Measurements from ENCODE around the gene CASP1. TPM values are rescaled to one million over a fixed set of nuclear protein-coding genes. Genes with fewer than 3 reads are reported as not detected.

Gene CASP1
- total and polyA plus RNA-seq, 2 donors (not counting 3 experiments of a cell fraction or from before 2014, with no cell fraction given), result 1.8 to 12.4 TPM

DNA sequence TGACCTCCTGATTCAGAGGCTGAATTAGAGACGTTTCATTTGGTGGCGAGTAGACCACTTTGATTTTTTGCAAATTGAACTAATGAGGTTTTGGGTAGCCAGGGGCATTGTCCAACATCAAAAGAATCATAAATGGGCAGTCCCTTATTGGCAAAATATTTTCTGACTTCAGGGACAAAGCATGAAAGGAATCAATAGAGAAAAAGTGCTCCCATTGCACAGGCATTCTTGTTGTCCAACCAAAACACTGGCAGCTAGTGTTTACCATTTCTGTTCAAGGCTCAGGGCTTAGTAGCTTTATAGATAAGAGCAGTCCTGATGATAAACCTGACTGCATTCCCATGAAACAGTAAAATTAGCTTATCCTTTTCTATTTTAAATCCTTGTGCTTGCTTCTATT, 16.6 kb upstream of the CASP1 start:
- Histone ChIP-seq H3K4me3 (replicated peaks in 1 of 3; ENCODE audit: insufficient read depth in 1 of 3, low read depth in 1 of 3, low read length in 3 of 3) (no peak overlapping the region), H3K9me1 (replicated peaks; ENCODE audit: control insufficient read depth, extremely low read depth, insufficient read depth, low read length) (no peaks in the 10 kb centered on the region), H3K27me3 (ENCODE audit: control insufficient read depth in 2 of 2, insufficient read depth in 2 of 2, low read length in 2 of 2) (no peaks in the 10 kb centered on the region), H3K36me3 (ENCODE audit: control insufficient read depth in 2 of 2, extremely low read depth in 1 of 2, insufficient read depth in 2 of 2, low read length in 2 of 2) (no peaks in the 10 kb centered on the region), H3K79me2 (ENCODE audit: control insufficient read depth, insufficient read depth, low read length) (no peaks in the 10 kb centered on the region), H3K4me1 (ENCODE audit: control insufficient read depth, extremely low read depth, insufficient read depth, low read length) (peaks cover 12% of the 10 kb centered on the region), H4K20me1 (replicated peaks; ENCODE audit: control insufficient read depth, extremely low read depth, insufficient read depth, low read length) (no peaks in the 10 kb centered on the region), H2AFZ (ENCODE audit: low read depth, low read length) (no peak overlapping the region), H3K27ac (ENCODE audit: insufficient read depth, low read depth, low read length) (no peak overlapping the region), H3K4me2 (ENCODE audit: insufficient read depth, low read length) (no peak overlapping the region), H3K9me3 (replicated peaks; ENCODE audit: control insufficient read depth, insufficient read depth, low read length) (no peaks in the 10 kb centered on the region), H3K9ac (replicated peaks; ENCODE audit: extremely low read depth, insufficient read depth, low read length) (no peak overlapping the region)
- FAIRE-seq, result no peak
- BruUV-seq (replicated peaks), result no TSS peak
- TF ChIP-seq, protein P1, sequence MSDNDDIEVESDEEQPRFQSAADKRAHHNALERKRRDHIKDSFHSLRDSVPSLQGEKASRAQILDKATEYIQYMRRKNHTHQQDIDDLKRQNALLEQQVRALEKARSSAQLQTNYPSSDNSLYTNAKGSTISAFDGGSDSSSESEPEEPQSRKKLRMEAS (IDR thresholded peaks at IDR 0.05; ENCODE audit: insufficient read depth, insufficient read length), result no peak
- TF ChIP-seq JUN (IDR thresholded peaks at IDR 0.05; ENCODE audit: borderline replicate concordance, insufficient read depth, insufficient read length, low read depth), result no peak
- TF ChIP-seq POLR2A (IDR thresholded peaks at IDR 0.05; ENCODE audit: low read depth, low read length), result no peak
- no peak for TF ChIP-seq GATA2 (IDR thresholded peaks at IDR 0.05; ENCODE audit: insufficient read depth, insufficient read length, low read depth, low read length)
- no peak for TF ChIP-seq POLR2AphosphoS5 (IDR thresholded peaks at IDR 0.05; ENCODE audit: insufficient read depth, low read depth, low read length)
- TF ChIP-seq MYC (IDR thresholded peaks at IDR 0.05; ENCODE audit: low read depth, low read length), result no peak
- TF ChIP-seq, protein P2, sequence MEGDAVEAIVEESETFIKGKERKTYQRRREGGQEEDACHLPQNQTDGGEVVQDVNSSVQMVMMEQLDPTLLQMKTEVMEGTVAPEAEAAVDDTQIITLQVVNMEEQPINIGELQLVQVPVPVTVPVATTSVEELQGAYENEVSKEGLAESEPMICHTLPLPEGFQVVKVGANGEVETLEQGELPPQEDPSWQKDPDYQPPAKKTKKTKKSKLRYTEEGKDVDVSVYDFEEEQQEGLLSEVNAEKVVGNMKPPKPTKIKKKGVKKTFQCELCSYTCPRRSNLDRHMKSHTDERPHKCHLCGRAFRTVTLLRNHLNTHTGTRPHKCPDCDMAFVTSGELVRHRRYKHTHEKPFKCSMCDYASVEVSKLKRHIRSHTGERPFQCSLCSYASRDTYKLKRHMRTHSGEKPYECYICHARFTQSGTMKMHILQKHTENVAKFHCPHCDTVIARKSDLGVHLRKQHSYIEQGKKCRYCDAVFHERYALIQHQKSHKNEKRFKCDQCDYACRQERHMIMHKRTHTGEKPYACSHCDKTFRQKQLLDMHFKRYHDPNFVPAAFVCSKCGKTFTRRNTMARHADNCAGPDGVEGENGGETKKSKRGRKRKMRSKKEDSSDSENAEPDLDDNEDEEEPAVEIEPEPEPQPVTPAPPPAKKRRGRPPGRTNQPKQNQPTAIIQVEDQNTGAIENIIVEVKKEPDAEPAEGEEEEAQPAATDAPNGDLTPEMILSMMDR (IDR thresholded peaks at IDR 0.05; ENCODE audit: extremely low read depth in 1 of 2, insufficient read depth in 1 of 2, low read depth in 1 of 2, low read length in 2 of 2), result no peak
- no peak for TF ChIP-seq FOS (IDR thresholded peaks at IDR 0.05; ENCODE audit: borderline replicate concordance, insufficient read depth, low read length)
- no peak for TF ChIP-seq EZH2 (IDR thresholded peaks at IDR 0.05; ENCODE audit: borderline replicate concordance, low read depth, low read length, severe bottlenecking)
- POLR2A ChIA-PET, result no interaction called here
- CTCF ChIA-PET, result no interaction called here
- no peak for DNase-seq (ENCODE audit: low read depth, low spot score)
- dilution Hi-C loops (cut with MboI; ENCODE audit: extremely low pct_ligation_motif_present, low sequenced_read_pairs) (no loop called here), intact Hi-C loops (cut with micrococcal nuclease) (no loop called here)

Data from endothelial cell of umbilical vein (primary cell).